K562 (cell line): ENCODE data around the gene OR10H5. TPM values are rescaled to one million over a fixed set of nuclear protein-coding genes. Genes with fewer than 3 reads are reported as not detected.

ENCODE experiments used
- CC2D1A ChIP-seq: fragments of 450-650 bp; IDR thresholded peaks from 2 replicates; pipeline ENCODE4 v1.6.1; 2017; ENCODE audit warnings: mild to moderate bottlenecking
- DMBX1 ChIP-seq: fragments of 250-450 bp; sonication (Bioruptor Pico); IDR thresholded peaks from 2 replicates; pipeline ENCODE4 v1.8.0; 2022; ENCODE audit warnings: inconsistent platforms, mild to moderate bottlenecking, moderate library complexity, borderline replicate concordance
- FOXK2 ChIP-seq, 2 experiments: fragments of 450-650 bp; IDR thresholded peaks in 1 of 2; conservative IDR thresholded peaks in 1 of 2; 2 replicates each; pipeline ENCODE4 v1.6.1; 2016; ENCODE audit warnings: low read depth in 2 of 2, mild to moderate bottlenecking in 1 of 2
- HSF4 ChIP-seq: fragments of 250-450 bp; sonication (Bioruptor Pico); IDR thresholded peaks from 2 replicates; pipeline ENCODE4 v2.1.2; 2022; ENCODE audit warnings: mild to moderate bottlenecking, moderate library complexity, borderline replicate concordance
- MECOM ChIP-seq: fragments of 250-450 bp; sonication (Bioruptor Pico); IDR thresholded peaks from 2 replicates; pipeline ENCODE4 v1.8.0; 2022; ENCODE audit warnings: inconsistent platforms
- MTA2 ChIP-seq: fragments of 450-650 bp; IDR thresholded peaks from 2 replicates; pipeline ENCODE4 v1.6.1; 2016; ENCODE audit warnings: low read depth
- POLR2AphosphoS5 ChIP-seq: IDR thresholded peaks from 2 replicates; pipeline ENCODE4 v1.6.1; 2011; ENCODE audit warnings: mild to moderate bottlenecking, low read depth, low read length, moderate library complexity; ENCODE audit not compliant: control insufficient read depth, insufficient read depth
- RBFOX2 ChIP-seq: fragments of 200-400 bp; formaldehyde crosslinking; IDR thresholded peaks from 2 replicates; pipeline ENCODE4 v1.6.1; 2017; ENCODE audit warnings: low read depth, mild to moderate bottlenecking, low read length, moderate library complexity
- SOX6 ChIP-seq: fragments of 450-650 bp; IDR thresholded peaks from 2 replicates; pipeline ENCODE4 v1.6.1; 2014; ENCODE audit warnings: mild to moderate bottlenecking
- ZKSCAN8 ChIP-seq: fragments of 200-800 bp; sonication (Bioruptor generic); IDR thresholded peaks from 2 replicates; pipeline ENCODE4 v1.6.1; 2016; ENCODE audit warnings: missing genetic modification characterization, missing compliant biosample characterization
- ZNF79 ChIP-seq: fragments of 250-450 bp; sonication (Bioruptor Pico); IDR thresholded peaks from 2 replicates; pipeline ENCODE4 v1.4.0; 2020; ENCODE audit warnings: low read depth, mild to moderate bottlenecking, moderate library complexity
- polyA plus RNA-seq, 8 experiments: library from polyadenylated mRNA; depleted of rRNA in 4 of 8; stranded (reverse) in 5 of 8; unstranded in 3 of 8; fragments of >200 nt; fragmentation: Nextera tagmentation in 2 of 8; fragmentation: Illumina TruSeq in 1 of 8; extraction: Ambion mirVana in 2 of 8; extraction: Trizol in 1 of 8; gene quantifications; 2 replicates each; pipeline versions ENCODE4 v1.2.1 to v1.2.3, GENCODE V29; 2011 to 2014; ENCODE audit warnings: inconsistent platforms in 1 of 8, missing spikeins in 1 of 8
- total RNA-seq, 7 experiments: library from RNA; depleted of rRNA in 6 of 7; stranded (reverse); fragments of >200 nt in 6 of 7; fragmentation: Illumina TruSeq in 2 of 7; extraction: Trizol in 2 of 7; gene quantifications; 2 replicates each; pipeline versions ENCODE4 v1.2.1 to v1.2.3, GENCODE V29; 2011 to 2021; ENCODE audit warnings: low replicate concordance in 1 of 7
- TF ChIP-seq, protein P1 (sequence below): fragments of 250-450 bp; sonication (Bioruptor Pico); IDR thresholded peaks from 2 replicates; pipeline ENCODE4 v1.4.0; 2020; ENCODE audit warnings: mild to moderate bottlenecking, moderate library complexity, borderline replicate concordance
- TF ChIP-seq, protein P2 (sequence below): IDR thresholded peaks from 2 replicates; pipeline ENCODE4 v1.6.1; 2014; ENCODE audit warnings: antibody characterized with exemption
- TF ChIP-seq, protein P3 (sequence below): fragments of 250-450 bp; sonication (Bioruptor Pico); IDR thresholded peaks from 2 replicates; pipeline ENCODE4 v1.4.0; 2020; ENCODE audit warnings: mild to moderate bottlenecking, moderate library complexity
- TF ChIP-seq, protein P4 (sequence below): fragments of 250-450 bp; sonication (Bioruptor Pico); IDR thresholded peaks from 2 replicates; pipeline ENCODE4 v1.8.0; 2022; ENCODE audit warnings: moderate library complexity, mild to moderate bottlenecking, inconsistent platforms
- TF ChIP-seq, protein P5 (sequence below), 3 experiments: fragments of 200-800 bp in 1 of 3; fragments of 250-450 bp in 1 of 3; fragments of 450-650 bp in 1 of 3; sonication (Bioruptor Pico) in 1 of 3; sonication (Bioruptor generic) in 1 of 3; formaldehyde crosslinking in 1 of 3; IDR thresholded peaks; 2 replicates each; pipeline versions ENCODE4 v1.6.1 to v1.8.0; 2016 to 2022; ENCODE audit warnings: mild to moderate bottlenecking in 2 of 3, missing genetic modification characterization in 2 of 3, missing compliant biosample characterization in 1 of 3, moderate library complexity in 1 of 3

The OR10H5 gene
- total and polyA plus RNA-seq, 9 of the 15 experiments (the other 6 are each of a cell fraction or from before 2014, with no cell fraction given) = not detected

DNA sequence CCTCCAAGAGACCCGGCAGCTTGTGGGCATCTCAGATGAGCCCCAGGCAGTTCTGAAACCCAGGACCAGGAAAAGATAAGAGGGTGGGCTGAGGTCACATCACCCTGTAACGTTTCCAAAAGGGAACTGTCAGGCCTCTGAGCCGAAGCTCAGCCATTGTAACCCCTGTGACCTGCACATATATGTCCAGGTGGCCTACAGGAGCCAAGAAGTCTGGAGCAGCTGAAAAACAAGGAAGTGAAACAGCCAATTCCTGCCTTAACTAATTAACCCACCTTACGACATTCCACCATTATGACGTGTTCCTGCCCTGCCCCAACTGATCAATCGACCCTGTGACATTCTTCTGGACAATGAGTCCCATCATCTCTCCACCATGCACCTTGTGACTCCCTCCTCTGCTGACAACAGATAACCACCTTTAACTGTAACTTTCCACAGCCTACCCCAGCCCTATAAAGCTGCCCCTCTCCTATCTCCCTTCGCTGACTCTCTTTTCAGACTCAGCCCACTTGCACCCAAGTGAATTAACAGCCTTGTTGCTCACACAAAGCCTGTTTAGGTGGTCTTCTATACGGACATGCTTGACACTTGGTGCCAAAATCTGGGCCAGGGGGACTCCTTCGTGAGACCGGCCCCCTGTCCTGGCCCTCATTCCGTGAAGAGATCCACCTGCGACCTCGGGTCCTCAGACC lies 41.3 kb downstream of the OR10H5 start (continued):
- TF ChIP-seq, protein P1, sequence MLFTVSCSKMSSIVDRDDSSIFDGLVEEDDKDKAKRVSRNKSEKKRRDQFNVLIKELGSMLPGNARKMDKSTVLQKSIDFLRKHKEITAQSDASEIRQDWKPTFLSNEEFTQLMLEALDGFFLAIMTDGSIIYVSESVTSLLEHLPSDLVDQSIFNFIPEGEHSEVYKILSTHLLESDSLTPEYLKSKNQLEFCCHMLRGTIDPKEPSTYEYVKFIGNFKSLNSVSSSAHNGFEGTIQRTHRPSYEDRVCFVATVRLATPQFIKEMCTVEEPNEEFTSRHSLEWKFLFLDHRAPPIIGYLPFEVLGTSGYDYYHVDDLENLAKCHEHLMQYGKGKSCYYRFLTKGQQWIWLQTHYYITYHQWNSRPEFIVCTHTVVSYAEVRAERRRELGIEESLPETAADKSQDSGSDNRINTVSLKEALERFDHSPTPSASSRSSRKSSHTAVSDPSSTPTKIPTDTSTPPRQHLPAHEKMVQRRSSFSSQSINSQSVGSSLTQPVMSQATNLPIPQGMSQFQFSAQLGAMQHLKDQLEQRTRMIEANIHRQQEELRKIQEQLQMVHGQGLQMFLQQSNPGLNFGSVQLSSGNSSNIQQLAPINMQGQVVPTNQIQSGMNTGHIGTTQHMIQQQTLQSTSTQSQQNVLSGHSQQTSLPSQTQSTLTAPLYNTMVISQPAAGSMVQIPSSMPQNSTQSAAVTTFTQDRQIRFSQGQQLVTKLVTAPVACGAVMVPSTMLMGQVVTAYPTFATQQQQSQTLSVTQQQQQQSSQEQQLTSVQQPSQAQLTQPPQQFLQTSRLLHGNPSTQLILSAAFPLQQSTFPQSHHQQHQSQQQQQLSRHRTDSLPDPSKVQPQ (CRISPR knock-in tag) = 0 out of 2 replicates have a peak, but pooled peaks have one; percentile 34
- TF ChIP-seq MTA2 (peak; percentile 77), ZNF79 (peak; percentile 87), MECOM (CRISPR knock-in tag) (0 out of 2 replicates have a peak, but pooled peaks have one; percentile 58), ZKSCAN8 (CRISPR knock-in tag) (peak; percentile 70; the same call in 1 of the 2 replicates), POLR2AphosphoS5 (peak; percentile 71), SOX6 (peak; percentile 87), HSF4 (CRISPR knock-in tag) (peak; percentile 82; the same call in 1 of the 2 replicates), RBFOX2 (peak; percentile 64), CC2D1A (peak; percentile 59; the same call in 1 of the 2 replicates), DMBX1 (CRISPR knock-in tag) (peak; percentile 93), FOXK2 (conservative IDR thresholded peaks at IDR 0.05 in 1 of 2, IDR thresholded peaks at IDR 0.05 in 1 of 2; ENCODE audit: low read depth in 2 of 2) (peak; percentile 63 to 67)
- TF ChIP-seq, protein P2, sequence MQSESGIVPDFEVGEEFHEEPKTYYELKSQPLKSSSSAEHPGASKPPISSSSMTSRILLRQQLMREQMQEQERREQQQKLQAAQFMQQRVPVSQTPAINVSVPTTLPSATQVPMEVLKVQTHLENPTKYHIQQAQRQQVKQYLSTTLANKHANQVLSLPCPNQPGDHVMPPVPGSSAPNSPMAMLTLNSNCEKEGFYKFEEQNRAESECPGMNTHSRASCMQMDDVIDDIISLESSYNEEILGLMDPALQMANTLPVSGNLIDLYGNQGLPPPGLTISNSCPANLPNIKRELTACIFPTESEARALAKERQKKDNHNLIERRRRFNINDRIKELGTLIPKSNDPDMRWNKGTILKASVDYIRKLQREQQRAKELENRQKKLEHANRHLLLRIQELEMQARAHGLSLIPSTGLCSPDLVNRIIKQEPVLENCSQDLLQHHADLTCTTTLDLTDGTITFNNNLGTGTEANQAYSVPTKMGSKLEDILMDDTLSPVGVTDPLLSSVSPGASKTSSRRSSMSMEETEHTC = peak; percentile 83; the same call in 1 of the 2 replicates
- TF ChIP-seq, protein P3, sequence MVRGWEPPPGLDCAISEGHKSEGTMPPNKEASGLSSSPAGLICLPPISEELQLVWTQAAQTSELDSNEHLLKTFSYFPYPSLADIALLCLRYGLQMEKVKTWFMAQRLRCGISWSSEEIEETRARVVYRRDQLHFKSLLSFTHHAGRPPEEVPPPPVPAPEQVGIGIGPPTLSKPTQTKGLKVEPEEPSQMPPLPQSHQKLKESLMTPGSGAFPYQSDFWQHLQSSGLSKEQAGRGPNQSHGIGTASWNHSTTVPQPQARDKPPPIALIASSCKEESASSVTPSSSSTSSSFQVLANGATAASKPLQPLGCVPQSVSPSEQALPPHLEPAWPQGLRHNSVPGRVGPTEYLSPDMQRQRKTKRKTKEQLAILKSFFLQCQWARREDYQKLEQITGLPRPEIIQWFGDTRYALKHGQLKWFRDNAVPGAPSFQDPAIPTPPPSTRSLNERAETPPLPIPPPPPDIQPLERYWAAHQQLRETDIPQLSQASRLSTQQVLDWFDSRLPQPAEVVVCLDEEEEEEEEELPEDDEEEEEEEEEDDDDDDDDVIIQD (CRISPR knock-in tag) = peak; percentile 77; the same call in 1 of the 2 replicates
- TF ChIP-seq, protein P4, sequence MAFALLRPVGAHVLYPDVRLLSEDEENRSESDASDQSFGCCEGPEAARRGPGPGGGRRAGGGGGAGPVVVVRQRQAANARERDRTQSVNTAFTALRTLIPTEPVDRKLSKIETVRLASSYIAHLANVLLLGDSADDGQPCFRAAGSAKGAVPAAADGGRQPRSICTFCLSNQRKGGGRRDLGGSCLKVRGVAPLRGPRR (CRISPR knock-in tag) = peak; percentile 91
- TF ChIP-seq, protein P5, sequence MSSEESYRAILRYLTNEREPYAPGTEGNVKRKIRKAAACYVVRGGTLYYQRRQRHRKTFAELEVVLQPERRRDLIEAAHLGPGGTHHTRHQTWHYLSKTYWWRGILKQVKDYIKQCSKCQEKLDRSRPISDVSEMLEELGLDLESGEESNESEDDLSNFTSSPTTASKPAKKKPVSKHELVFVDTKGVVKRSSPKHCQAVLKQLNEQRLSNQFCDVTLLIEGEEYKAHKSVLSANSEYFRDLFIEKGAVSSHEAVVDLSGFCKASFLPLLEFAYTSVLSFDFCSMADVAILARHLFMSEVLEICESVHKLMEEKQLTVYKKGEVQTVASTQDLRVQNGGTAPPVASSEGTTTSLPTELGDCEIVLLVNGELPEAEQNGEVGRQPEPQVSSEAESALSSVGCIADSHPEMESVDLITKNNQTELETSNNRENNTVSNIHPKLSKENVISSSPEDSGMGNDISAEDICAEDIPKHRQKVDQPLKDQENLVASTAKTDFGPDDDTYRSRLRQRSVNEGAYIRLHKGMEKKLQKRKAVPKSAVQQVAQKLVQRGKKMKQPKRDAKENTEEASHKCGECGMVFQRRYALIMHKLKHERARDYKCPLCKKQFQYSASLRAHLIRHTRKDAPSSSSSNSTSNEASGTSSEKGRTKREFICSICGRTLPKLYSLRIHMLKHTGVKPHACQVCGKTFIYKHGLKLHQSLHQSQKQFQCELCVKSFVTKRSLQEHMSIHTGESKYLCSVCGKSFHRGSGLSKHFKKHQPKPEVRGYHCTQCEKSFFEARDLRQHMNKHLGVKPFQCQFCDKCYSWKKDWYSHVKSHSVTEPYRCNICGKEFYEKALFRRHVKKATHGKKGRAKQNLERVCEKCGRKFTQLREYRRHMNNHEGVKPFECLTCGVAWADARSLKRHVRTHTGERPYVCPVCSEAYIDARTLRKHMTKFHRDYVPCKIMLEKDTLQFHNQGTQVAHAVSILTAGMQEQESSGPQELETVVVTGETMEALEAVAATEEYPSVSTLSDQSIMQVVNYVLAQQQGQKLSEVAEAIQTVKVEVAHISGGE (CRISPR knock-in tag; IDR thresholded peaks at IDR 0.05) = peak in 1 of 3 experiments; percentile 57; a peak in 1 of 6 replicates
